ENCODE data around the gene APP. TPM values are rescaled to one million over a fixed set of nuclear protein-coding genes. Genes with fewer than 3 reads are reported as not detected.

The APP gene
- total RNA-seq, 4 donors from 2014 or later = 197 to 380 (median 296) TPM

DNA sequence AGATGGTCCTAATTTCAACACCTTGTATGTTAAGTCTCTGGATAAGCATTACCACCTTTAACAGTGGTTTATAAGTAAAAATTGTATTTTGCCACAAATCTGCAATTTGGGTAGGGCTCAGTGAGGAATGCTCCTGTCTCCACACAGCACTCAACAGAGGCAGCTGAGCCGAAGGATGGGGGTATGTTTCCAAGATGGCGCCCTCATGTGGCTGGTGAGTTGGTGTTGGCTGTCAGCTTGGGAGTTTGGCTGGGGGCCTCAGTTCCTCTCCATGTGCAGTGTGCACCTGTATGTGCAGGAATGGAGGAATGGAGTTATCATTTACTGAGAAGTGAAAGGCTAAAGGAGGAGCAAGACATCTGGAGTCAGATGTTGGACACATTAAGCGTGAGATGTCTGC, 299.0 kb downstream of the APP start:
- no peak for ATAC-seq (ENCODE audit: low FRiP score)

DNA sequence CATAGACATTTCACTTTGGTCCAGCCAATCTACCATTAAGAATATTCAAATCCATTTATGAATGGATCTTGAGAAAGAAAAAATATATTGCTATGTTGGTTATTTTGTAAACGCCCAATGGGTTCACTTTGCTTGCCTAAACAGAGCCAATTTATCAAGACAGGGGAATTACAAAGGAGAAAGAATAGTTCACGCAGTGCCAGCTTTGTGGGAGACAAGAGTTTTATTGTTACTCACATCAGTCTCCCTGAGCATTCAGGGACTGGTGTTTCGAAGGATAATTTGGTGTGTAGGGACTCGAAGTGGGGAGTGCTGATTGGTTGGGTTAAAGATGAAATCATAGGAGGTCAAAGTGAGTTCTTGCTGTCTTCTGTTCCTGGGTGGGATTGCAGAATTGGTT, 300.5 kb downstream of the APP start:
- TF ChIP-seq, protein P1, sequence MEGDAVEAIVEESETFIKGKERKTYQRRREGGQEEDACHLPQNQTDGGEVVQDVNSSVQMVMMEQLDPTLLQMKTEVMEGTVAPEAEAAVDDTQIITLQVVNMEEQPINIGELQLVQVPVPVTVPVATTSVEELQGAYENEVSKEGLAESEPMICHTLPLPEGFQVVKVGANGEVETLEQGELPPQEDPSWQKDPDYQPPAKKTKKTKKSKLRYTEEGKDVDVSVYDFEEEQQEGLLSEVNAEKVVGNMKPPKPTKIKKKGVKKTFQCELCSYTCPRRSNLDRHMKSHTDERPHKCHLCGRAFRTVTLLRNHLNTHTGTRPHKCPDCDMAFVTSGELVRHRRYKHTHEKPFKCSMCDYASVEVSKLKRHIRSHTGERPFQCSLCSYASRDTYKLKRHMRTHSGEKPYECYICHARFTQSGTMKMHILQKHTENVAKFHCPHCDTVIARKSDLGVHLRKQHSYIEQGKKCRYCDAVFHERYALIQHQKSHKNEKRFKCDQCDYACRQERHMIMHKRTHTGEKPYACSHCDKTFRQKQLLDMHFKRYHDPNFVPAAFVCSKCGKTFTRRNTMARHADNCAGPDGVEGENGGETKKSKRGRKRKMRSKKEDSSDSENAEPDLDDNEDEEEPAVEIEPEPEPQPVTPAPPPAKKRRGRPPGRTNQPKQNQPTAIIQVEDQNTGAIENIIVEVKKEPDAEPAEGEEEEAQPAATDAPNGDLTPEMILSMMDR (IDR thresholded peaks at IDR 0.05) = no peak
- DNase-seq (ENCODE audit: low spot score) (no peak), ATAC-seq (ENCODE audit: low FRiP score) (no peak)

More for the DNA sequence above, 299.0 kb downstream of the APP start:
- TF ChIP-seq, protein P1 (IDR thresholded peaks at IDR 0.05) = no peak
- DNase-seq (ENCODE audit: low spot score) = no peak

DNA sequence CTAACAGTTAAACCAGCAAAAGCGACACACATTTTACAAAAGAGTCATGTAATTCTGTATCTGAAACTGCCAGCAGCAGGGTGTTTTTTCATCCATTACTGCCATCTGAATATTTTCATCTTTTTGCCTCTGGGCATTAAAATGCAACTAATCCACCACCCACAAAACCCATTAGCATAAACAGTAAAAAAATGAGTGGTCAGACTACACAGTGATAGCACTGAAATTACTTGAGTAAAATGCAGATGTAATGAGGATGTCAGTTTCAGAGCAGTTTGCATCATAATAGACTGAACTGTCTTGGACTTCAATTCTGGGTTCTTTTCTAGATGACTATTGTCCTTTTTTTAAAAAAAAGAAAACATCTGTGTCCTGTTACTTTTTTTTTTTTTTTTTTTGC, 303.5 kb downstream of the APP start:
- ATAC-seq (ENCODE audit: low FRiP score) (no peak), DNase-seq (ENCODE audit: low spot score) (no peak)
- TF ChIP-seq, protein P1 (IDR thresholded peaks at IDR 0.05) = no peak

DNA sequence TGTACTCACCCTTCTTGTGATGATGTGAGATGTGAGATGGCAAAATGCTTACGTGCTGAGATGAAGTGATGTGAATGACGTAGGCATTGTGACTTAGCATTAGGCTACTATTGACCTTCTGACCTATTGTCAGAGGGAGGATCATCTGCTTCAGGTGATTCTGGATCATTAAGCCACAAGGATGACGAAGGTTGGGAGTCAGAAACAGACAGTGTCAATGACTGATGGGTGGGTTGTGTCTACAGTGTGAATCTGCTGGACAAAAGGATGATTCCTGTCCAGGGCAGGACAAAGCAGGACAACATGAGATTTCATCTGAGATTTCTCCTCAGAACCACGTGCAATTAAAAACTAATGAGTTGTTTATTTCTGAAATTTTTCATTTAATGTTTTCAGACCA, 306.8 kb downstream of the APP start:
- DNase-seq (ENCODE audit: low spot score) (no peak), ATAC-seq (ENCODE audit: low FRiP score) (no peak)
- TF ChIP-seq, protein P1 (IDR thresholded peaks at IDR 0.05) = no peak

DNA sequence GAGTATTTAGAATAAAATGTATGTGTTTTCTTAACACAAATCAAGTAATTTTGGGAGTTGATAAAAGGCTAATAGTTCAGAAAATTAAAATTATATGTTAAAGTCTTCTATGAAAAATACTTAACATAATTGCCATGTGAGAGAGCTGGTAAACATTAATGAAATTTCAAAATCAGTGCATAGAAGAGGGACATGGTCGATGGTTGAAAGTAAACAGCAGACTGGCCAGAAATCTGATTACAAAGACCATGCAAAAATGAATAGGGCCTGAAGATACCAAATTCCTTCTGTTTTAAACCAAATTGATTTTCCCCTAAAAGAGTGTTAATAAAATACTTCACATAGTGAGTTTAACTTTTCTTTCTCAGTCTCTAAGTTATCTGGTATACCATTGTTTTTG, 307.5 kb downstream of the APP start:
- TF ChIP-seq, protein P1 (IDR thresholded peaks at IDR 0.05) = no peak
- ATAC-seq (ENCODE audit: low FRiP score) (no peak), DNase-seq (ENCODE audit: low spot score) (no peak)

DNA sequence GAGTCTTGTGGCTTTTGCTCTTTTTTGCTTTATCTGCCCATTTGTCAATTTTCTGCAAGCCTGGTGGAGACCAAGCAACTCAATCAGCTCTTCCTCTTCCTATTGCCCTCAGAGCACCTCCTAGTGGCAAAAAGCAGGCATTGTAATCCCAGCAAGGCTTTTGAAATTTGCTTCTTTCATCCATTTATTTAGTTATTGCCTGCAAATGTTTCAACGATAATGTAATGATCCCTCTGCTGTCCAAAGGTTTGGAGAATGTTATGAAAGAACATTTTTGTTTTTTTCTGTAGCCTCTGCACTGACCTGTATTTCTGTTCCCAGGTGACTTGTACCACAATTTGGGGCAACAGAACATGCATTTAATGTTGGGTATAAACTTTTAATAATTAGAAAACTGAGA, 308.0 kb downstream of the APP start:
- TF ChIP-seq, protein P1 (IDR thresholded peaks at IDR 0.05) = no peak
- ATAC-seq (ENCODE audit: low FRiP score) (no peak), DNase-seq (ENCODE audit: low spot score) (no peak)

DNA sequence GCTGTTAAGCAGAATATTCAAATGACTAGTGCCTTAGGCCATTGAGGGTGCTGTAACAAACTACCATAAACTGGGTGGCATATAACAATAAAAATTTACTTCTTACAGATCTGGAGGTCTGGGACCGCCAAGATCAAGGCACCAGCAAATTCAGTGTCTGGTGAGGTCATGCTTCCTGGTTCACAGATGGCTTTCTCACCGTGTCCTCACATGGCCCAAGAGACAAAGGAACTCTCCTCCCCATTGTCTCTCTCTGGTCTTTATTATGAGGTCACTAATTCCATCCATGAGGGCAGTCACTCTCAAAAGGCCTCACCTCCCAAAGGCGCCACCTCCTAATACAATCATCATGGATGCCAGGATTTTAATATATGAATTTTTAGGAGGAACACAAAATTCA, 308.5 kb downstream of the APP start:
- TF ChIP-seq, protein P1 (IDR thresholded peaks at IDR 0.05) = no peak
- ATAC-seq (ENCODE audit: low FRiP score) (no peak), DNase-seq (ENCODE audit: low spot score) (no peak)

All from omental fat pad (tissue), 4 donors.